Stimulated activated CD4-positive, alpha-beta T cell treated with anti-CD3 and anti-CD28 coated beads, TNF-alpha, amount 100 ng/mL, for 48 hours (primary cell): ENCODE measurements around the gene SURF2.
"Not testable (repeated sequence)": the region's sequence is repeated elsewhere in the genome, so short reads cannot be mapped to it uniquely, and the experiment has no call there.

Experiments
- DNase-seq, 3 donors: peaks; one replicate each; pipeline ENCODE4 v3.0.0-alpha.2; 2020; ENCODE audit warnings: low read depth in 3 of 3

Gene SURF2

DNA sequence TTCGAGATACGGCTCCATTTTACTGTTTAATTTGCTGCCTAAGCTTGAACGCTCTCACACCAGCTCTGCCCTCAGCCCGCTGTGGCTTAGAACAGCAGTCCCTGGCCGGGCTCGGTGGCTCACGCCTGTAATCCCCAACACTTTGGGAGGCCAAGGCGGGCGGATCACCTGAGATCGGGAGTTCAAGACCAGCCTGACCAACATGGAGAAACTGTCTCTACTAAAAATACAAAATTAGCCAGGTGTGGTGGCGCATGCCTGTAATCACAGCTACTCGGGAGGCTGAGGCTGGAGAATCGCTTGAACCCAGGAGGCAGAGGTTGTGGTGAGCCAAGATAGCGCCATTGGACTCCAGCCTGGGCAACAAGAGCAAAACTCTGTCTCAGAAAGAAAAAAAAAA, 20.9 kb downstream of the SURF2 start:
- DNase-seq = not testable (repeated sequence)

DNA sequence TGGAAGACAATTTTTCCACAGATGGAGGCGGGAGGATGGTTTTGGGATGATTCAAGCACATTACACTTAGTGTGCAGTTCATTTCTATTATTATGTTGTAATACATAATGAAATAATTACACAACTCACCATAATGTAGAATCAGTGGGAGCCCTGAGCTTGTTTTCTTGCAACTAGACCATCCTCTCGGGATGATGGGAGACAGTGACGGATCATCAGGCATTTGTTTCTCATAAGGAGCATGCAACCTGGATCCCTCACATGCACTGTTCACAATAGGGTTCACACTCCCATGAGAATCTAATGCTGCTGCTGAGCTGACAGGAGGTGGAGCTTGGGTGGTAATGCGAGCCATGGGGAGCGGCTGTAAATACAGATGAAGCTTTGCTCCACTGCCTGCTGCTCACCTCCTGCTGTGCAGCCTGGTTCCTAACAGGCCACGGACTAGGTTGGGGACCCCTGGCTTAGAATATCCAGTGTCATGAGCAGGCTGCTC, 21.4 kb downstream of the SURF2 start:
- DNase-seq = no peak

DNA sequence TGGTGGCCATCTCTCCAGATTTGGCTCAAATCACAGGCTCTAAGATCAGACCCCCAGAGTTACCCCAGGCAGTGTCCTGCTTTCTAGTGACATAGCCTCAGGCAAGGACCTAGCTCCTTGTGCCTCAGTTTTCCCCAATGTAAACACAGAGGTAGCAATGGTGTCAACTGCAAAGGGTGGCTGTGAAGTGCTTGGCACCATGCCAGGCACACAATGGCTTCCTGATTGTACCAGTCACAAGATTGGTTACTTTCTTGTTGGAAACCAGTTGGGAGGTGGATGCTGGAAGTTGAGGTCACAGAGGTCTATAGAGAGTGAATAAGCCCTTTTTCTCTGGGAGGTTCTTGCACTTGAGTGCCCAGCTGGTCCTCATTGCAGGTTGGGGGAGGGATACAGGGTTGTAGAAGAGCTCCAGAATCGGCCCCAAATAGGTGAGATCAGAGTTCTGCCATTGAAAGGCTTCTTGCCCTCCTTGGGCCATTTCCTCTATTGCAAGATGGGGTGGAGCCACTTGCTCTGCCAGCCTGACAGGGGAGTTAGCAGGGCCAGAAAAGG, 22.1 kb downstream of the SURF2 start:
- no peak for DNase-seq

DNA sequence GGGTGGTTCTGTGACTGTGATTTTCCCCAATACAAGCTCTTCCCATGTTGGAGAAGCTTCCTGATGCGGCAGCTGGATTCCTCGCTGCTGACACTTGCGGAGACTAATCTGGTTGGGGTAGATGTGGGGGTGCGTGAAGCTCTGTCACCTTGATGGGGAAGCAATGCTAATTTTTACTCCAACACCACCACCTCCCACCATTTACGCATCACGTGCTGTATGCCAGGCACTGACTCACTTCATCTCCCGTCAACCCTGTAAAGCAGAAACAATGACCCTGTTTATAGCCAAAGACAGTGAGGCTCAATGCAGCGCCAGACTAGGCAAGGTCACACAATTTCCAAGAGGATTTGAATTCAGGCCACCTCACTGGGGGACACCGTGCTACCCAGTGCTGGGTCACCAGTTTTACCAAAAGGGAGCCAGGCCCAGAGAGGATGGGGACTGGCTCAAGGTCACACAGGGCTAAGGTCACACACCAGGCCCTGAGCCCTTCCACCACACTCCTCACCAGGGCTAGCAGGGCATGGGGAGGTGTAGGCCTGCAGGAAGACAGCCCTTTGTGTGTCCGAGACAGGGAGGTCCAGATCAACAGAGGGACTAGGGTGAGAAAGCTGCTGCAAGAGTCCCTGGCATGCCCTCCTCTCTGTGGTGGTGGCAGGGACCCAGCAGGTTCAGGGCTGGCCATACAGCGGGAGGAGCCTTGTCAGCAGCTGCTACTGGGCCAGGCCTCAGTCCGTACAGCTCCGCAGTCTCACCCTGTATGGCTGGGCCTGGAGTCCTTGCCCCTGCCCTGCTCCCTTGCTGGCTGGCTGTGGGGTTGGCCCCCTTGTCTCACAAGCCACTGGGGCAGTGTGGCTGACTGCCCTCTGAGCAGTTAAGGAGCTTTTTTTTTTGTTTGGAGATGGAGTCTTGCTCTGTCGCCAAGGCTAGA, 23.1 kb downstream of the SURF2 start:
- no peak for DNase-seq

DNA sequence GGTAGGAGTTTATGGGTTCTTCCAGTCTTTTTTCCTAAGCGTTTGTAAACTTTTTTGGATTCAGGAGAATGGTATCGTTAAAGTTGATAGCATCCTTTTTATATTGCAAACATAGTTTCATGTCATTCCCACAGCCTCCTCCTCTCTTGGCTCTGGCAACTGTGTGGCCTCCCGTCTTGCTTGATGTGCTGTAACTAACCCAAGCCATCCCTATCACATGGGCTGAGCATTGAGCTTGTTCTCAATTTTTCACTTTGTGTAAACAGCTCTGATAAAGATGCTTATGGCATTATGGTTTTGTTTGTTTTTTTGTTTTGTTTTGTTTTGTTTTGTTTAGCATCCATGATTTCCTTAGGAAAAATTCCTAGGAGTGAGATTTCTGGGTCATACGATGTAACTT, 24.4 kb downstream of the SURF2 start:
- no peak for DNase-seq

DNA sequence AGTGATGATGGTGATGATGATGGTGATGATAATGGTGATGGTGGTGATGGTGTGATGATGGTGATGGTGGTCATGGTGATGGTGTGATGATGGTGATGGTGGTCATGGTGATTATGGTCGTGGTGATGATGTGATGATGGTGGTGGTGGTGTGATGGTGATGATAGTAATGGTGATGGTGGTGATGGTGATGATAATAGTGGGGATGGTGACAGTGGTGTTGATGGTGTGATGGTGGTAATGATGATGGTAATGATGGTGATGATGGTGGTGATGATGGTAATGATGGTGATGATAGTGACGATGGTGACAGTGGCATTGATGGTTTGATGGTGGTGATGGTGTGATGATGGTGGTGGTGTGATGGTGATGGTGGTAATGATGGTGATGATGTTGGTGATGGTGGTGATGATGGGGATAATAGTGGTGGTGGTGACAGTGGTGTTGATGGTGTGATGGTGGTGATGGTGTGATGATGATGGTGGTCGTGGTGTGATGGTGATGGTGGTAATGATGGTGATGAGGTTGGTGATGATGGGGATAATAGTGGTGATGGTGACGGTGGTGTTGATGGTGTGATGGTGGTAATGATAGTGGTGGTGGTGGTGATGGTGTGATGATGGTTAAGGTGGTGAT, 26.3 kb downstream of the SURF2 start:
- DNase-seq = no peak

DNA sequence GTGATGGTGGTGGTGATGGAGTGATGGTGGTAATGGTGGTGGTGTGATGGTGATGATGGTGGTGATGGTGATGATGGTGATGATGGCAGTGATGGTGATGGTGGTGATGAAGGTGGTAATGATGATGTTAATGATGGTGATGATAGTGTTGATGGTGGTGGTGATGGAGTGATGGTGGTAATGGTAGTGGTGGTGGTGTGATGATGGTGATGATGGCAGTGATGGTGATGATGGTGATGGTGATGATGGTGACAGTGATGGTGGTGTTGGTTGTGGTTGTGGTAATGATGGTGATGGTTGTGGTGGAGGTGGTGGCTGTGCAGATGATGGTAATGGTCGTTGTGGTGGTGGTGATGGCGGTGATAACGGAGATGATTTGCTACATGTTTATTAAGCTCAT, 27.1 kb downstream of the SURF2 start:
- DNase-seq = no peak

DNA sequence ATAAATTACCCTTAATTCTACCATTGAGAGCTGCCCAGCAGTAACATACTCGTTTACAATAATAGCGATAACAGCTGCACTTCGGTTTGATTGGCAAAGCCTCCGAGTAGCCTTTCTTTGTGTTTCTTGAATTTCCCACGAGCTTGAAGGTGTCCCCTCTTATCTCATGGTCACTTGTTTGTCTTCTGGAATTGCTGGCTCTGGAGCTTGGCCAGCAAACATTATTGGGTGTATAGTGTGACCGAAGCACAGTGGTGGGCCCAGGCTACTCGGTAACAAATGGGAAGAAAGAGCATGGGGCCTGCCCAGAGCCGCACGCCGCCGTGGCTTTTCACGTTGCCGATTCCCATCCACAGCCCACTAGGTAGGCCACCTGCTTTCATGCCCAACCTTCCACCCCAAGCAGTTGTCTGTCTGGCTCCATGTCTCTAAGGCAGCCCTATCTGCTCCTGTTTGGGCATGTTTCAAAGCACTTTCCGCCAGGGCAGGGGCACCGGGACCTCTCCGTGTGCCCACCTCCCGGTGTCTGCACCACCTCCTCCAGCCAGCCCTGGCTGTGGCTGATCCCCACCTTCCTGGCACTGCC, 28.5 kb downstream of the SURF2 start:
- no peak for DNase-seq

DNA sequence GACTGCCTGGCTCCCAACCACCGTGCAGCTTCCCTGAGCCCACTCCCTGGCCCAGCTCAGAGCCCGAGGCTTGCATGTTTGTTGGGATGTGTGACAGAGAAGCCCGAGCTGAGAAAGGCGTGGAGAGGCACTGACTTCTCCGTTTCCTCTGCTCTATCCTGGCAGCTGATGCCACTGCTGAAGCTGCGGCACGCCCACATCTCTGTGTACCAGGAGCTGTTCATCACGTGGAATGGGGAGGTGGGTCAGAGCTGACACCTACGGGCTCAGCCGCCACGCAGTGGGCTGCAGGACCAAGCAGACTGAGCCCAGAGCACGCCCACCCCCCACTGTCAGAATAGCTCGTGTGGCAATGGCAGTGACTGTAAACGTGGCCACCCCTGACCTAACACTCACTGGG, 29.1 kb downstream of the SURF2 start:
- DNase-seq = no peak

DNA sequence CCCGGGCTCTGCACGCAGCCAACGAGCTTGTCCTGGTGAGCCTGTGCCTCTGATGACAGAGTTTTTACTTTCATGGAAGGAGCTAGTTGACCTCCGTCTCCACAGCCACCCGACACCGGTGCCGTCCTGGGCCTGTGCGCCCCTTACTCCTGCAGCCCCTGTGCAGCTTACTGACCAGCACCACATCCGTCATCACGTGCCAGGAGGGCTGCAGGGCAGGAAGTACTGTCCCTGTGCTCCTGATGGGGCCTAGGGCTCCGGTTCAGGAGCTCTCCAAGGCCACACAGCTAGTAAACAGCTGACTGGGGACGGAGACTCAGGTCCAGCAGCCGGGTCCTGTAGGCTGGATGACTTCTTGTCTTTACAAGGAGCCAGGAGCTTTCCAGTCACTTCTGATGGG, 30.0 kb downstream of the SURF2 start:
- DNase-seq = no peak

DNA sequence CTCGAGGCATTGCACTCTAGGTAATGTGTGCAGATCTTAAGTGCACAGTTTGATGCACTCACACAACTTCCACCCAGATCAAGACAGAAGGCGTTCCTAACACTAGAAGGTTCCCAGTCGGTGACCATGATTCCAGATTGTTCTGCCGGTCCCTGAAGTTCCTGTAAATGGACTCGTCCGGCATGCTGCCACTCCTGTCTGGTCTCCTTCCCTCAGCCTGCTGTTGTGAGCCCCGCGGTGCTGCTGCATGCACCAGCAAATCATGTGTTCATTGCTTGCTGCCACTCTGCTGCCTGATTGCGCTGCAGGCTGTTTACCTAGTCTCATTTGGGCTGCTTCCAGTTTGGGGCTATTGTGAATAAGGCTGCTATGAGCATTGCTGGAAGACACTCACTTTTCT, 31.3 kb downstream of the SURF2 start:
- DNase-seq = no peak

DNA sequence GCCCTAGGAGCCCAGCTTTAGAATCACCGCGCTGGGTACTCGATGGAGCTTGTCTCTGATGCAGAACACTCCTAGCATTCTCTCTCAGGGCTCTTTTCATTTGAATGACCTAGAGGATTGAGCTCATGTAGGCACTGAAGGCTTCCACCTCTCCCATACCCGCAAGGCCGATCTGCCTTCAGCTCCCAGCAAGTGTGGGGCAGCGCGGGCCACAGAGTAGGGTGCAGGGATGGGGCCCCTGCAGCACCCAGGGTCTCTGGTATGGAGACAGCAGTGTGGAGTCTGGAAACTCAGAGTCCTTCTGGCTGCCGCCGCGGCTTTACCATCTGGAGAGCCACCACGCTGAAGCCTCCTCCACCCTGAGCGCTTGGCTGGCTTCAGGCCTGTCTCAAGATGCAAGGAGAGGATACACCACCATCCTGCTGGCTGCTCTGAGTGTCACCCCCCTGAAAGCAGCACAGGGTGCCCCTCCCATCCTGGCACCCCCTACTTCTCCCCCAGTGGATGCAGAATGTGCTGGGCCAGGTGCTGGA, 32.7 kb downstream of the SURF2 start:
- DNase-seq = no peak

DNA sequence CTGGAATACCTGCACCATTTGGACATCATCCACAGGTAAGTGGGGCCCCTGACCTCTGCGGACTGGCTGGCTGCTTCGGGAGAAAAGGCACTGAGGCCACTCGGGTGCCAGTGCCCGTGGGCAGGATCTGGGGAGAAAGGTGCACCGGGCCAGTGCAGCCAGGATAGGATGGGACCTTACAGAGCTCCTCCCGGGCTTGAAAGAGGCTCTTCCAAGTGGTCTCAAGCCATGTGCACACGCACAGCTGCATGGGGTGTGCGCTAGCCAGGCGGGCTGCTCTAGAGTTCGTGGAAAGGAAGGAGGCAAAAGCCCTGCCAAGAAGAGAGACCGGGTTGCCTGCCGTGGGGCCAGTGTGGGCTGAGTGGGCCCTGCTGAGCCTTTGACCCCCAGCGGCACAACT, 33.2 kb downstream of the SURF2 start:
- DNase-seq = no peak

DNA sequence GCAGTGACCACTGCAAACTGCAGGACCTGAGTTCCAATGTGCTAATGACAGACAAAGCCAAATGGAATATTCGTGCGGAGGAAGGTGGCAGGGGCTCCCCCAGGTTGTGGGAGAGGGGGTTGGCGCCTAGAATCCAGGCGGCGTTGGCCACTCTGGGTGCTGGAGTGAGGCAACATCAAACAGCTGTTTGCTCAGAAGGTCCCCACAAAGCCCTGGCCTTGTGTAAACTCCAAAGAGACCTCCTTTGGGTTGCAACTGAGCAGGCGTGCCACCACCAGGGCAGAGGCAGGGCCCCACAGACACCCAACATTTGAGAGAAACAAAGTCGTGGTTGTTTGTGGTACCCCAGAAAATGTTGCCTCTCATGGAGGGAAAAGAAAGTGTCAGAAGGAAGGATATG, 34.4 kb downstream of the SURF2 start:
- DNase-seq = no peak

DNA sequence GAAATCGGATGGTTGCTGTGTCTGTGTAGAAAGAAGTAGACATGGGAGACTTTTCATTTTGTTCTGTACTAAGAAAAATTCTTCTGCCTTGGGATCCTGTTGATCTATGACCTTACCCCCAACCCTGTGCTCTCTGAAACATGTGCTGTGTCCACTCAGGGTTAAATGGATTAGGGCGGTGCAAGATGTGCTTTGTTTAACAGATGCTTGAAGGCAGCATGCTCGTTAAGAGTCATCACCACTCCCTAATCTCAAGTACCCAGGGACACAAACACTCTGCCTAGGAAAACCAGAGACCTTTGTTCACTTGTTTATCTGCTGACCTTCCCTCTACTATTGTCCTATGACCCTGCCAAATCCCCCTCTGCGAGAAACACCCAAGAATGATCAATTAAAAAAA, 35.1 kb downstream of the SURF2 start:
- not testable (repeated sequence) for DNase-seq

DNA sequence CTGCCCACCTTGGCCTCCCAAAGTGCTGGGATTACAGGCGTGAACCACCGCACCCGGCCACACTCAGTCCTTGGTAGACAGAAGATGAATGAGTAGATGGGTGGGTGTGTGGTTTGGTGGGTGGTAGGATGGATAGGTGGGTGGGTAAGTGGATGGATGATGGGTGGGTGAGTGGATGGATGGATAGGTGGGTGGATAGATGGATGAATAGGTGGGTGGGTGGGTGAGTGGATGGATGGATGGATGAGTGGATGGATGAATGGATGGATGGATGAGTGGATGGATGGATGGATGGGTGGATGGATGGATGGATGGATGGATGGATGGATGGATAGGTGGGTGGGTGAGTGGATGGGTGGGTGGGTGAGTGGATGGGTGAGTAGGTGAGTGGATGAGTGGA, 36.0 kb downstream of the SURF2 start:
- not testable (repeated sequence) for DNase-seq

DNA sequence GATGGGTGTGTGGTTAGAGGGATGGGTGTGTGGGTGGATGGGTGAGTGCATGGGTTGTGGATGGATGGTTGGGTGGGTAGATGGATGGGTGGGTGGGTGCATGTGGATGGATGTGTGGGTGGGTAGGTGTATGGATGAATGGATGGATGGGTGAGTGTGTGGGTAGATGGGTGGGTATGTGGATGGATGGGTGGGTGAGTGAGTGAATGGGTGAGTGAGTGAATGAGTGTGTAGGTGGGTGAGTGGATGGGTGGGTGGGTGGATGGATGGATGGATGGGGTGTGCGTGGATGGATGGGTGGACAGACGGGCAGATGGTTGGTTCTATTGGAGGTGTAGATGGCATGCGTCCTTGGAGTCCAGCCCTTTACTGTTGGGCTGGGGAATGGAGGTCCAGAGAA, 37.0 kb downstream of the SURF2 start:
- no peak for DNase-seq

DNA sequence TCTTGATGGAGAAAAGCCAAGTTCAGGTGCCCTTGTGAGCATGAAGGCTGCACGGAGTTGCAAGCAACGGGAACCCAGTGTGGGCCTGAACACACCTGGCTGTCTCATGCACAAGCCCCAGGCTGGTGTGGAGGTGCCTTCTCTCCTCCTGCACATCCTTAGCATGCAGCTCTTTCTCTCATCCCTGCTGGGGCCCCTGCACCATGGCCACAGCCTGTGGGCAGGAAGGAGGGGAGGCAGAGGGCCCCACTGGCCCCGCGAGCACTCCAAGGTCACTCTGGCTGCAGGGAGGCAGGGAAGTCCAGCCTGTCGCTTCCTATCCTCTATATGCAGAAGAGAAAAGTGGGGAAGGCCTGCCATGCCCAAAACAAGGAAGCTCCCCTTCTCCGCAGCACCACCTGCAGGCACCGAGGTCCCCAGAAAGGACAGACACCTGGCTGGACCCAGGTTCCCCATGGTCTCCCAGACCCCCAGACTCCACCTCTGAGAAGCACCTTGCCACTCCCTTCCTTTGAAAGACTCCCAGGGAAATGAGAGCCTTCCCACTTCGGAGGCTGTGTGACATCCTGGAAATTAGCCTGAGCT, 38.4 kb downstream of the SURF2 start:
- no peak for DNase-seq

DNA sequence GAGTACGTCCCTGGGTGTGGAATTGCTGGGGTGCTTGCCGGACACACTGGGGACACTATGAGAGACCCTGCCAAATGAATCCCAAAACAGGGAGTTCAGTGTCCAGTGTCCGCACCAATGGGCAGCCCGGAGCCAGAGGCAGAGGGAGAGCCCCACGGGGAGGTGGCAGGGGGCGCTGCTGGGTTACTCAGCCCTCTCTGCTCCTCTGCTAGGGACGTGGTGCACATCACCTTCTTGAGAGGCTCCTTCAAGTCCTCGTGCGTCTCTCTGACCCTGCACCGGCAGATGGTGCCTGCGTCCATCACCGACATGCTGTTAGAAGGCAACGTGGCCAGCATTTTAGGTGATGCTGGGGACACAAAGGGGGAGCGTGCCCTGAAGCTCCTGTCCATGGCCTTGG, 40.6 kb downstream of the SURF2 start:
- DNase-seq = no peak

DNA sequence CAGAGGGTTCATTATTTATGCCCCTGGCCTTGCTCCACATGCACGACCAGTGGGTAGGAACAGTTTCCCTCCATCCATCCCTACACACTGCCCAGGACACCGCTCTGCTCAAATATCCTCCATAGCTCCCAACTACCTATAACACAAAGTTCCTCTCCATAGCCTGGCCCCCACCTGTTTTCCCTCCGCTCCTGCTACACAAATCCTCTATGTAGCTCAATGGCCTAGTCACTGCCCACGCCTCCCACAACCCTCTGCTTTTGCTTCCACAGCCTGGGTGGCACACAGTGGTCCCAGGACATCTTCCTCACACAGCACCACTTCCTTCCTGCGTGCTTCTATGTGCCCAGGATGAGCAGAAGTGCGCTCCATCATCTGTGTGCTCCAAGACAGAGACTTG, 41.0 kb downstream of the SURF2 start:
- no peak for DNase-seq

DNA sequence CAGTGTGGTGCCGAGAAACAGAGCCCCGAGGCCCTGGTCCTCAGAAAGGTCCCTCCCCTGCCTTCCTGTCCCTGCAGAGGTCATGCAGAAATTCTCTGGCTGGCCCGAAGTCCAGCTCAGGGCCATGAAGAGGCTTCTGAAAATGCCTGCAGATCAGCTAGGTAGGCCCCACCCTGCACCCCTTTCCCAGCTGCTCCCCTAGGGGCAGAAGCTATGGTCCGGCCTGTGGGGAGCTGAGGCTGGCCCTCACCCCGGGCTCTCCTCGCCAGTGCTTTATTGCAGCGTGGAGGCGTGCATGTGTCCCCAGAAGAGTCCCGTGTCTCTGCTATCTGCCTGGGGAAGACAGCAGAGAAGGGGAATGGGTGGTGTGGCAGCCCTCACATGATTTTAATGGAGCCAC, 41.5 kb downstream of the SURF2 start:
- DNase-seq = no peak

DNA sequence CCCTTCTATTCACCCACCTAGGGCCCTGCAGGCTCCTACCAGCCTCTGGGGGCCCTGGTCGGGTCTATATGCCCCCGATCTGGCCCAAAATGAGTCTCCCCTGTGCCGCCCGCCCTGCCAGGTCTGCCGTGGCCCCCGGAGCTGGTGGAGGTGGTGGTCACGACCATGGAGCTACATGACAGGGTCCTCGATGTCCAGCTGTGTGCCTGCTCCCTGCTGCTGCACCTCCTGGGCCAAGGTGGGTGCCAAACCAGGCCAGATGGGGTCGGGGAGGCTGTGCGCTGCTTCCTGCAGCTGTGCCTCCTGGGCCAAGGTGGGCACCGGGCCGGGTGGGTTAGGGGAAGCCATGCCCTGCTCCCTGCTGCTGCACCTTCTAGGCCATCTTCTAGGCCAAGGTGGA, 43.9 kb downstream of the SURF2 start:
- DNase-seq = no peak
